Aorta (tissue), 5 donors: ENCODE measurements around the gene ZBED4. TPM values are rescaled to one million over a fixed set of nuclear protein-coding genes. Genes with fewer than 3 reads are reported as not detected.

ENCODE experiments used
- ATAC-seq: fragments of 200-7000 bp; cut with Tn5 transposase; one replicate; pipeline ENCODE4 v1.9.1; 2022; ENCODE audit warnings: moderate library complexity; ENCODE audit not compliant: low FRiP score
- DNase-seq, 2 donors: peaks; one replicate each; pipeline ENCODE4 v3.0.0-alpha.2; 2020
- H3K27ac ChIP-seq, 2 donors: one replicate each; pipeline ENCODE4 v1.5.1; 2013; ENCODE audit warnings: low read length in 2 of 2, mild to moderate bottlenecking in 2 of 2, moderate library complexity in 2 of 2, control low read depth in 1 of 2, inconsistent platforms in 1 of 2, low read depth in 1 of 2
- H3K27me3 ChIP-seq, 2 donors: one replicate each; pipeline ENCODE4 v1.6.1; 2013; ENCODE audit warnings: control low read depth in 1 of 2, low read length in 1 of 2, mild to moderate bottlenecking in 1 of 2, moderate library complexity in 1 of 2; ENCODE audit not compliant: insufficient read depth in 2 of 2, control insufficient read depth in 1 of 2
- H3K36me3 ChIP-seq, 2 donors: one replicate each; pipeline ENCODE4 v1.6.1; 2013; ENCODE audit warnings: control low read depth in 1 of 2, low read length in 1 of 2, mild to moderate bottlenecking in 1 of 2; ENCODE audit not compliant: insufficient read depth in 2 of 2, control insufficient read depth in 1 of 2
- H3K4me1 ChIP-seq, 2 donors: one replicate each; pipeline ENCODE4 v1.6.1; 2013; ENCODE audit warnings: low read length in 2 of 2, control low read depth in 1 of 2, mild to moderate bottlenecking in 1 of 2, moderate library complexity in 1 of 2; ENCODE audit not compliant: insufficient read depth in 2 of 2, control insufficient read depth in 1 of 2
- H3K4me3 ChIP-seq, 2 donors: one replicate each; pipeline ENCODE4 v1.5.1; 2013; ENCODE audit warnings: low read length in 2 of 2, control low read depth in 1 of 2, mild to moderate bottlenecking in 1 of 2
- H3K9me3 ChIP-seq: one replicate; pipeline ENCODE4 v1.6.1; 2013; ENCODE audit warnings: mild to moderate bottlenecking, low read length; ENCODE audit not compliant: control insufficient read depth
- WGBS, 2 donors: extraction: QIAGEN DNeasy Blood & Tissue Kit; methylation state at CpG; one replicate each; pipeline ENCODE4 v1.1.7; 2013; 5-methylcytosine and 5-hydroxymethylcytosine counted together
- intact Hi-C, 2 donors: fragments of 100-400 bp; cut with DNase I; formaldehyde crosslinking; loops; one replicate each; pipeline versions ENCODE4 v1.14.2 to v1.15.0; 2022
- polyA plus RNA-seq, 2 donors: library from polyadenylated mRNA; stranded (reverse); fragments of 200-250 nt; gene quantifications; one replicate each; pipeline ENCODE4 v1.2.3, GENCODE V29; 2013
- total RNA-seq, 2 donors: library from RNA; stranded (reverse); fragmentation: NEBNext Ultra II Directional; extraction: Animal tissue kit (Norgen Biotek cat#: 25700); gene quantifications; one replicate each; pipeline ENCODE4 v1.2.1, GENCODE V29; 2021
- donor health status: healthy with polysubstance abuse.
- donor health status: Bipolar disorder and iron deficiency.
- donor health status: DM: no; HTN: no; CAD: no.
- donor health status: DM: no; HTN: no; CAD: no.
- donor health status: DM: yes; HTN: yes; CAD: no.

Gene ZBED4
- total and polyA plus RNA-seq, 4 donors = 1.3 to 9.7 (median 5.3) TPM

- WGBS, 2 donors = 90 to 93% methylated on average over 12 of the region's 12 CpGs
- no peak for ATAC-seq
These were observed 62.0 kb downstream of the ZBED4 start for GRCh38 chr22:49915610-49916009.

GRCh38 chr22:49916831-49917230 lies 63.2 kb downstream of the ZBED4 start:
- intact Hi-C loops = loop anchor here in 1 of 2 donors (5.0 kb wide), 1 partner anchor 60 kb away; no protein-coding TSS in a partner anchor
- Histone ChIP-seq H3K36me3 (peaks cover 0 to 5% of the 10 kb centered on the region in 2 donors), H3K4me1 (no peaks in the 10 kb centered on the region), H3K4me3 (no peak overlapping the region), H3K9me3 (no peaks in the 10 kb centered on the region), H3K27ac (no peak overlapping the region), H3K27me3 (no peaks in the 10 kb centered on the region)
- WGBS, 2 donors = 93 to 95% methylated on average over 11 of the region's 11 CpGs
- DNase-seq (no peak), ATAC-seq (no peak)

More at GRCh38 chr22:49915610-49916009, 62.0 kb downstream of the ZBED4 start:
- intact Hi-C loops = loop anchor here in 1 of 2 donors (5.0 kb wide), 1 partner anchor 58 kb away; no protein-coding TSS in a partner anchor
- Histone ChIP-seq H3K9me3 (no peaks in the 10 kb centered on the region), H3K36me3 (peaks cover 0 to 5% of the 10 kb centered on the region in 2 donors), H3K4me3 (no peak overlapping the region), H3K27me3 (no peaks in the 10 kb centered on the region), H3K4me1 (no peaks in the 10 kb centered on the region), H3K27ac (no peak overlapping the region)
- no peak for DNase-seq

- peak; percentile 98 for ATAC-seq
- intact Hi-C loops = loop anchor here (1.0 to 5.0 kb wide), 3 partner anchors 17 to 65 kb away; partner anchors contain the start of gene ZBED4 (in 1 of the 2)
These were observed 64.6 kb downstream of the ZBED4 start, which contains the start of the genes ALG12 and CRELD2 for GRCh38 chr22:49917974-49918910. ALG12 (minus strand) TSS chr22:49918438; CDS start chr22:49913765, 4,673 bp downstream. CRELD2 (plus strand) TSS chr22:49918634; CDS start chr22:49918770, 136 bp downstream.

DNA sequence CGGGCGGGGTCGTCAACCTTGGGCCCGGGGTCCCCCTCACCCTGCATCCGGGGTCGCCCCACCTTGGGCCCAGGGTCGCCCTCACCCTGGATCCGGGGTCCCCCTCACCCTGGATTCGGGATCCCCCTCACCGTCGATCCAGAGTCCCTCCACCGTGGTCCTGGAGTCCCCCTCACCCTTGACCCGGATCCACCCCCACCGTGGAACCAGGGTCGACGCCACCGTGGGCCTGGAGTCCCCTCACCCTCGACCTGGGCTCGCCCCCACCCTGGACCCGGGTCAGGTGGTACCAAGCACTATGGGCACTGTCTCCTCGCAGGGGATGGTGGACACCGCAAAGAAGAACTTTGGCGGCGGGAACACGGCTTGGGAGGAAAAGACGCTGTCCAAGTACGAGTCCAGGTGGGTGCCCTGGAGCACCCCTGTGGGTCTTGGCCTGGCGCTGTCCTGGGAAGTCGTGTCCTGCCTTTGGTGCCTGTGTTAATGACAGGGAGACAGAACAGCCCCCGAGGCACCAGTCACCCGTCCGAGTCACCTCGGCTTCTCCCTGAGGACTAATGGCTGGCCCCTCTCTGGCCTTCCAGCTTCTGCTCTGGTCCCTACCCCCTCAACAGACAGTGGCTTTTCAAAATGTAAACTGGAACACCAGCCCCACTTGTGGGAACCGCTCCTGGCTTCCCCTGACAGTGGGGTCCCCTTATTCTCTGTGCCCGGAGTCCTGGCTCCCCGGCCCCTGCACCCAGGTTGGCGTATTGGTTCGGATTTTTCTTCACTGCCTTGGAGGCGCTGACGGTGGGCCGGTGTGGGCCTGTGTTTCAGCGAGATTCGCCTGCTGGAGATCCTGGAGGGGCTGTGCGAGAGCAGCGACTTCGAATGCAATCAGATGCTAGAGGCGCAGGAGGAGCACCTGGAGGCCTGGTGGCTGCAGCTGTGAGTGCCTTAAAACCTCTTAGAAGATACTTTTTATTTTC lies 65.6 kb downstream of the ZBED4 start:
- Histone ChIP-seq H3K9me3 (no peaks in the 10 kb centered on the region), H3K4me3 (peak overlapping the region; percentile 43 to 44), H3K36me3 (no peaks in the 10 kb centered on the region), H3K4me1 (no peaks in the 10 kb centered on the region), H3K27me3 (no peaks in the 10 kb centered on the region), H3K27ac (no peak overlapping the region)
- peak in 1 of 2 donors; percentile 79 for DNase-seq
- ATAC-seq = peak; percentile 0
- intact Hi-C loops = loop anchor here (1.0 to 5.0 kb wide), 3 partner anchors 16 to 66 kb away; partner anchors contain the start of gene ZBED4 (in 1 of the 2)
- 36 to 38% methylated on average over 44 to 47 of the region's 47 CpGs for WGBS, 2 donors

More at GRCh38 chr22:49917974-49918910, 64.6 kb downstream of the ZBED4 start, which contains the start of the genes ALG12 and CRELD2:
- Histone ChIP-seq H3K4me3 (peak within 1 kb of the TSS; percentile 61 to 68), H3K27me3 (no peaks in the 10 kb centered on the region), H3K36me3 (peaks cover 0 to 3% of the 10 kb centered on the region in 2 donors), H3K9me3 (no peaks in the 10 kb centered on the region), H3K27ac (peak within 1 kb of the TSS in 1 of 2 donors; percentile 56), H3K4me1 (no peaks in the 10 kb centered on the region)
- 0 to 1% methylated on average over 63 to 103 of the region's 103 CpGs for WGBS, 2 donors
- DNase-seq = peak; percentile 99

DNA sequence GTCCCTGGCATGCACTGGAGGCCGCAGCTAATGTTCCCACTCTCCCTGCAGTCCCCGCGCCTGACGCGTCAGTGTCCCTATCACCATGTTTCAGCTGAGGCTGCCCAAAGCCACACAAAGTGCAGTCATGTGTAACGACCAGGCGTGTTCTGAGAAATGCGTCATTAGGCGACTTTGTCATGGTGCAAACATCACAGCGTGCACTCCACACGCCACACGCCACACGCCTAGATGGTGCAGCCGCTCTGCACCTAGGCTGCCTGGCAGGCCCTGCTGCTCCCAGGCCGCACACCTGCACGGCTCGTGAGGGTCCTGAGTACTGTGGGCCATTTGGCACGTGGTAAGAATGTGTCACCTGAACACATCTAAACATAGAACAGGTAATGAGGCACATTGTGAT lies 67.2 kb downstream of the ZBED4 start:
- Histone ChIP-seq H3K4me3 (no peak overlapping the region), H3K4me1 (no peaks in the 10 kb centered on the region), H3K27ac (no peak overlapping the region), H3K36me3 (no peaks in the 10 kb centered on the region), H3K9me3 (no peaks in the 10 kb centered on the region), H3K27me3 (no peaks in the 10 kb centered on the region)
- WGBS, 2 donors = 95% methylated on average over 18 of the region's 18 CpGs
- no peak for ATAC-seq
- no peak for DNase-seq
- intact Hi-C loops = loop anchor here in 1 of 2 donors (10.0 kb wide), 2 partner anchors 54 to 284 kb away; partner anchors contain the start of gene SELENOO

- Histone ChIP-seq H3K36me3 (no peaks in the 10 kb centered on the region), H3K4me1 (no peaks in the 10 kb centered on the region), H3K27ac (no peak overlapping the region), H3K4me3 (no peak overlapping the region), H3K9me3 (no peaks in the 10 kb centered on the region), H3K27me3 (no peaks in the 10 kb centered on the region)
- intact Hi-C loops = loop anchor here in 1 of 2 donors (10.0 kb wide), 2 partner anchors 53 to 283 kb away; partner anchors contain the start of gene SELENOO
- no peak for ATAC-seq
- DNase-seq = no peak
- 90 to 91% methylated on average over 35 of the region's 35 CpGs for WGBS, 2 donors
These were observed 68.0 kb downstream of the ZBED4 start for GRCh38 chr22:49921508-49922278.

GRCh38 chr22:49922484-49922883 lies 68.8 kb downstream of the ZBED4 start:
- Histone ChIP-seq H3K27ac (no peak overlapping the region), H3K27me3 (no peaks in the 10 kb centered on the region), H3K36me3 (no peaks in the 10 kb centered on the region), H3K4me3 (no peak overlapping the region), H3K4me1 (no peaks in the 10 kb centered on the region), H3K9me3 (no peaks in the 10 kb centered on the region)
- DNase-seq (no peak), ATAC-seq (no peak)
- intact Hi-C loops = loop anchor here in 1 of 2 donors (10.0 kb wide), 2 partner anchors 52 to 282 kb away; partner anchors contain the start of gene SELENOO
- WGBS, 2 donors = 92 to 94% methylated on average over 21 to 22 of the region's 22 CpGs
